ACHN (cell line): ENCODE measurements around the gene MDFIC.

Source experiments
- DNase-seq: peaks from one replicate; pipeline ENCODE4 v3.0.0-alpha.2; 2015
- in situ Hi-C: cut with HindIII; loops from 2 replicates; pipeline ENCODE4 v1.10.0; 2017; ENCODE audit warnings: low sequenced_read_pairs, low pct_ligation_motif_present, low pct_unique_long_range_greater_than_20kb

MDFIC gene

GRCh38 chr7:114979803-114980507, 58.1 kb downstream of the MDFIC start:
- in situ Hi-C loops = no loop called here
- DNase-seq = no peak

DNA sequence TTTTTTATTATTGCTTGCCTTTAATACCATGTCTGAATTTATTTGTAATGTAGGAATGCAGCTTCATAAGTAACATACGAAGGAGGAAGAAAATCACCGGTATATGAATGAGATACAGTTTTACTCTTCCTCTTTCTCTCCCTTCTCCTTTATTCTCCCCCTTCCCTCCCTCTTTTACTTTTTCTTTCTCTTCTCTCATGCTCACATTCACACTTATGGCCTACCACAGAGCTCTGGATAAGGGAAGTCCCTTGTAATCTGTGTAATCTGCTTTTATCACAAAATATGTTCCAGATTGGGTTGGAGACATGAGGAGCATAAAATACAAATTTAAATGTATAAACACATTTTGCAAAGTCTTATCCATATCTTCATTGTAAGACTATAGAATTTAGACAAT, 59.4 kb downstream of the MDFIC start:
- no peak for DNase-seq
- in situ Hi-C loops = no loop called here

DNA sequence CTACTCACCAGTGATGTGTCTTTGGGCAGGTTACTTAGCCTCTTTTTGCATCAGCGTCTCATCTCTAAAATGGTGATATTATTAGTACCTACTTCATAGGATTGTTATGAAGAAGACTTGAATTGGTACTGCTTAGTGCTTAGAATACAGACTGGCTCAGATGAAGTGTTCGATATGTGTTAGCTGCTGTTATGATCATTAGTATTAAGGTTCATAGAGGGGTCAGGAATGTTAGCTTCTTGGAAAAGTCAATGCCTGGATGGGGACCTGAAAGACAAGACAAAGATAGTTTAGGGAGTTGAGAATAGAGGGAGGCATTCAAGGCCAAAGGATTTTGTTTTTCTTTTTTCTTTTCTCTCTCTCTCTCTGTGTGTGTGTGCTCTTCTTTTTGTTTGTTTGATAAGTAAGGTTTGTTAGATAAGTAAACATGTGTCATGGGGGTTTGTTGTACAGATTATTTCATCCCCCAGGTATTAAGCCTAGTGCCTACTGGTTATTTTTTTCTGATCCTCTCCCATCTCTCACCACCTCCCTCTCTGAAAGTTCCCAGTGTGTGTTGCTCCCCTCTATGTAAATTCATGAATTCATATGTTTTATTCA, 63.3 kb downstream of the MDFIC start:
- in situ Hi-C loops = no loop called here
- DNase-seq = no peak

GRCh38 chr7:114986190-114987180, 64.6 kb downstream of the MDFIC start:
- in situ Hi-C loops = no loop called here
- peak; percentile 46 for DNase-seq

GRCh38 chr7:114988026-114988425, 66.1 kb downstream of the MDFIC start:
- DNase-seq = no peak
- in situ Hi-C loops = no loop called here

- peak; percentile 53 for DNase-seq
- in situ Hi-C loops = no loop called here
These were observed 67.0 kb downstream of the MDFIC start for GRCh38 chr7:114988755-114989375.

- in situ Hi-C loops = no loop called here
- DNase-seq = no peak
These were observed 67.6 kb downstream of the MDFIC start for GRCh38 chr7:114989531-114989930.

DNA sequence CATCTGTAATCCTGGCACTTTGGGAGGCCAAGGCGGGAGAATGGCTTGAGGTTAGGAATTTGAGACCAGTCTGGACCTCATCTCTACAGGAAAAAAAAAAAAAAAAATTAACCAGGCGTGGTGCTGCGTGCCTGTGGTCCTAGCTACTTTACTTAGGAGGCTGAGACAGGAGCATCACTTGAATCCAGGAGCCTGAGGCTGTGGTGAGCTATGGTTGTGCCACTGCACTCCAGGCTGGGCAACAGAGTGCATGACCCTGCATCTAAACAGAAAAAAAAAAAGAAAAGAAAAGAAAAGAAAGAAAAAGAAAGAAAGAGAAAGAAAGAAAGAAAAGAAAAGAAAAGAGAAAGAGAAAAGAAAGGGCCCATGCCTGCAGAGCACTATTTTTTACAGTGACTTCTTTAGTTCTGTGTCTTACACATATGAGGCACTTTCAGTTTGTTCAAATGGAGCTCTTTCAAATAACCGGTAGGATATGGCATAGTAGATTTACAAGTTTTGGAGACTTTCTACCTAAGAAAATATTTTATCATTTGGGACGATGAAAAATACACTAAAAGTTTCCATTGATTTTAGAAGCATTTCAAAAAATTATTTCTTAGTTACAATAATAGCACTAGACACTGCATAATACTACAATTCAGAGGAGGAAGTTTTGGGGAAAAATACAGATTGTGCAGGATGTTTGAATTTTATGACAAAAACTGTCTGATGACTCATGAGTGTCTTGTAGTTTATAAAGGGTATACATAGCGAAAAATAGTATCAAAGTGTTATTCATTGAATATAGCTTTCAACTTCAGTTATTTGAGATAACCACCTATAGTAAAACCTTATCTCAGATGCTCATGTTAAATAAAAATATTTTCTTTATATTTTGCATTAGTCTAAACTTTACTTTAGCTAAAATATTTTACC, 75.9 kb downstream of the MDFIC start:
- DNase-seq = no peak
- in situ Hi-C loops = no loop called here

DNA sequence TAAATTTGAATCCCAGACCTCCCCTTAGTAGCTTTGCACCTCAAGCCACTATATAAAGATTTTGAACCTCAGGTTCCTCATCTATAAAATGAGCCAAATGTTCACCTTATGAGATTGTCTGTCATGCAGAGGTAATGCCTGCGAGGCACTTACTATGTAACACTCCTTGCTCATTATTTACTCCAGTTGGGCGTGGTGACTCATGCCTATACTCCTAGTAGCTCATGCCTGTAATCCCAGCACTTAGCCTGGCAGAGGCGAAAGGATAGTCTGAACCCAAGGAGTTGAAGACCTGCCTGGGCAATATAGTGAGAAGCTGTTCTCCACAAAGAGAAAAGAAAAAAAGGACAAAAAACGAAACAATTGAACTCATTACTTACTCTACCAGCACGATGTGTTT, 82.2 kb downstream of the MDFIC start:
- no peak for DNase-seq

GRCh38 chr7:115005251-115005650, 83.4 kb downstream of the MDFIC start:
- DNase-seq = no peak
- in situ Hi-C loops = no loop called here

More for the DNA sequence above, 82.2 kb downstream of the MDFIC start:
- in situ Hi-C loops = no loop called here

- in situ Hi-C loops = no loop called here
- no peak for DNase-seq
These were observed 84.1 kb downstream of the MDFIC start for GRCh38 chr7:115005953-115006352.

GRCh38 chr7:115007751-115008150, 85.9 kb downstream of the MDFIC start:
- DNase-seq = no peak
- in situ Hi-C loops = no loop called here

- in situ Hi-C loops = no loop called here
These were observed 86.7 kb downstream of the MDFIC start for GRCh38 chr7:115008465-115009114.

DNA sequence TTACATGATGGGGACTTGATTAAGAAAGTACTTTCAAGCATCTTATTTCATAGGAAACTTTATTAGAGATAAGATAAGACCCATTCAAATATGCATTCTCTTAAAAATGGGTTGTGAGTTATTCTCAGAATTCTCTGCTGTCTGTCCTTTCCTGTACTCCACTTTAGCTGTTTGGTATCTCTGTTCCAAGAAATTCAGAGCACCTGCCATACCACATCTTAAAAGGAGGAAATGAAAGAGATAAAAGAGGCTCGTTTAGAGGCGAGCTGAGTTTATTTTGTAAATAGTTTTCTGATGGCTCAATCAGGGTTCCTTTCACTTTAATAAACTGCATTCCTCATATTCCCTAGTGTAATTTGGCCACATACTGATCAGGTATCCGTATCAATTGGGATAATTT, 87.2 kb downstream of the MDFIC start:
- in situ Hi-C loops = no loop called here
- no peak for DNase-seq

More at GRCh38 chr7:115008465-115009114, 86.7 kb downstream of the MDFIC start:
- no peak for DNase-seq

DNA sequence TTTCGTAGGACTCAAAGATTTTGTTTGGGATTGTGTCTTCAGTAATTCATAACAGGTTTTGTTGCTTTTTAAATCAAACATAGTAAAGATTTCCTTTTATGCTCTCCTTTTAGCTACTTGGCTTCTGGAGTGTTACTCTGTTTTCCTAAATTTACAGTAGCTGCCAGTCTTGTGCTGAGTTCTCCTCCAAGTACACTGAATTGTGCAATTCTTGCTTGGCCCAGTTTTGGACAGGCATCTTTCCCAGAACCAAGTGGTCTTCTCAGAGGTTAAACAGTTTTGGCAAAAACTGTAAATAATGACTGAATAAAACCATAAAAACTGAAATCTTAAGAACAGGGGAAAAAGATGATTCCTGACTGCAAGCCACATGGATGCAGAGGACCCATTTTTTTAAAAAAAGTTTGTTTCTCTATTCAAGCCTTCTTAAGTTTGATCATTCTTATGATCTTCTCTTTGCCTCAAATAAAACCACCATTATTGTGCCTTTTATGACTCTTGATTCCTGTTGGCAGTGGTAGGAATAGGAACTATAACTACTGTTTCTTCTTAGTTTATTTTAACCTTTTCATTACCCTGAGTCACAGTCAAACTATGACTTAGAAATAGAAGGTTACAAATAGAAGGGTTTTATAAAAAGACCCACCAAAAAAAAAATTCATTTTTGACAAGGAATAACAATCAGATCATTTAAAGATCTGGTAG, 88.0 kb downstream of the MDFIC start:
- no peak for DNase-seq
- in situ Hi-C loops = no loop called here

DNA sequence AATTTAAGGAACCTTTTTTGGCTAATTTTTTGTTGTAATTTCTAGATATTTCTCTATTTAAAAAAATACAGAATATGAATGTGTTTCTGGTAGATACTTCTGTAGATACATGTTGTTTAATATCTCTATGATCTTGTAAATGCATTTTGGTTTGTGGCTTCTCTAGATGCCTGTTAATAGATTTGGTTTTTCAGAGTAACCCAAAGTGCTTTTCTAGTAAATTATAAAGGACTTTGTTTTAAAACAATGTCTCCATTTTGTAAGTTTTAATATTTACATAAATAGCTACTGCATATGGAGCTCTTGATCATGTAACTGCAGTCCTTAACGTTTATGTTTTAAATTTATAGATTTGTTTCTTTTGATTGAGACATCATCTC, 88.5 kb downstream of the MDFIC start:
- in situ Hi-C loops = no loop called here
- DNase-seq = no peak

GRCh38 chr7:115013886-115014285, 92.0 kb downstream of the MDFIC start:
- in situ Hi-C loops = no loop called here
- no peak for DNase-seq
